GM18909 (cell line): ENCODE data around the gene PANK4.

Source experiments
- ATAC-seq: cut with Tn5 transposase; IDR thresholded peaks from one replicate; pipeline ENCODE4 v1.9.1; 2021; ENCODE audit warnings: mild to moderate bottlenecking; ENCODE audit not compliant: unreplicated experiment, poor library complexity

PANK4 gene

DNA sequence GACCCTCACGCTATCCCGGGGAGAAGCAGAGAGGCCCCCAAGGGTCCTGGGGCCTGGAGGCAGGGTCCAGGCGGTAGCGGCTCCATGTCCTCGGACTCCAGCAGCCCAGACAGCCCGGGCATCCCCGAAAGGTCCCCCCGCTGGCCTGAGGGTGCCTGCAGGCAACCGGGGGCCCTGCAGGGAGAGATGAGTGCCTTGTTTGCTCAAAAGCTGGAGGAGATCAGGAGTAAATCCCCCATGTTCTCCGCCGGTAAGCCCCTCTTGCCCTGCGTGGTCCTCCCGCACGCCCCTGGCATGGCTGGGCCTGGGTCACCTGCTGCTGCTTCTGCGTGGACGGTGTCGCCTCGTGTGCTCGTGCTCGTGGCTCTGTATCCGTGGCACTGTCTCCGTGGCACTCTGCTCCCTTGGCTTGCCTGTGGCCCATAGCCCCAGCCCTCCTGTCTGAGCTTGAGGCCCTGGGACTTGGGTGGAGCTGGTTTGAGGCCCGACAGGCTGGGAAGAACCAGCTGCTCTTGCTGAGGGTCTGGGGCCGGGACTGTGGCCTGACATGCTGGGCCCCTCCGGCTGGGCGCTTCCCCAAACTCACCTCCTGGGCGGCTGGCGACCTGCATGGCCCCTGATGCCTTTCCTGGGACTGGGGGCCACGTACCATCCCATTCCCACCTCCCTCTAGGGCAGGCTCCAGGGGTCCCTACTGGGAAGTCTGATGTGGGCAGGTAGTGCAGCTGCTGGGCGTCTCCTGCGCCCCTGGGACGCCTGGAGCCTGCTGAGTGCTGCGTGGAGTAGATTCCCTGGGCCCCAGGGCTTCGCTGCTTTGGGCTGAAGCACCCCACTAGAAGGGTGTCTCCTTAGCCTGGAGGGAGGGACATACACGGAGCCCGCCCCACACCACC, 23.5 kb downstream of the PANK4 start:
- ATAC-seq: no peak

DNA sequence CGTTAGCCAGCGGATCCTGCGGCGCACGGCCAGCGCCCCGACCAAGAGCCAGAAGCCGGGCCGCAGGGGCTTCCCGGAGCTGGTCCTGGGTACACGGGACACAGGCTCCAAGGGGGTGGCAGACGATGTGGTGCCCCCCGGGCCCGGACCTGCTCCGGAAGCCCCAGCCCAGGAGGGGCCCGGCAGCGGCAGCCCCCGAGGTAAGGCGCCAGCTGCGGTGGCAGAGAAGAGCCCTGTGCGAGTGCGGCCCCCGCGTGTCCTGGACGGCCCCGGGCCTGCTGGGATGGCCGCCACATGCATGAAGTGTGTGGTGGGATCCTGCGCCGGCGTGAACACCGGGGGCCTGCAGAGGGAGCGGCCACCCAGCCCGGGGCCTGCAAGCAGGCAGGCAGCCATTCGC, 24.2 kb downstream of the PANK4 start:
- no peak for ATAC-seq

DNA sequence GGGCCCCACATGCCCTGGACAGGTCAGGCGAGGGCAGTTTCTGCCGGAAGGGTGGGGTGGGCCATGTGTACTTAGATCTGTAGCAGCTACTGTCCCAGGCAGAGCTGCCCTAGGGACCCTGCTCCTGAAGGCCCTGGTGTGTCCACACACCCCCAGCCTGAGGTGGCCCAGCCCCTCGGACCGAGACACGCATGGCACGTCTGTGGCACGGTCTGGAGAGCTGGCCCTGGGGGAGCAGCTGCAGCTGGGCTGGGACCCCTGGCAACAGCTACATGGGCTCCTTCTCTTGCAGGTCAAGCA, 24.6 kb downstream of the PANK4 start:
- ATAC-seq: no peak

DNA sequence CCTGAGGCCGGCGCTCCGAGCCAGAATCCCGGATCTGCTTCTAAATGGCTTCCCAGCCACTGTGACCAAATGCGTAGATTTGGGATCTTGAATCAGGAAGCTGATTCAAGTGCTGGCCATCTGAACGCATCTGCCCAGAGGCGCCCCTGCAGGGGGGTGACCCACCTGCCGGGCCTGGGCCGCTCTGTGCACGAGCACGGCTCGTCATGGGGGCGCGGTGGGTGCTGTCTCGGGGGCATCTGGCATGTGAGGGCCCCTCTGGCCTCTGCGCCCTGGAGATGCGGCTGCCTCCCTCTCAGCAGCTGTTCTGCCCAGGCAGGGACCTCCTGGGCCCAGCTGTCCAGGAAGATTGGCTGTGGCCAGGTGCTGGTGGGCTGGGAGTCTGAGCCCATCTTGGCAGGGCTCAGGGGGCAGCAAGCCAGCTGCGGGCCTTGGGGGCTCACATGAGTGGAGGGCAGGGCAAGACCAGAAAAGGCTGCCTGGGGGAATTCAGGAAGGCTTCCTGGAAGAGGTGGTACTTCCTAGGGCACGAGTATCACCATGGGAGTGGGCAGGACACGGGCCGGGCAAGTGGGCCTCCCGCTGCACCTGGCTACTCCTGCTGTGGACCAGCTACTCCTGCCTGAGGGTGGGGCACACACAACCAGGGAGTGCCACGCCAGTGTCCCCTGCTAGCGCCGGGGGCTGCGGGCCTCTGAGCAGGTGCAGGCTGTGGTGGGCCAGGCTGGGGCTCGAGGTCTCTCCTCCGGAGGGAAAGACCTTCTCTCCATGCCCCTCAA, 25.2 kb downstream of the PANK4 start:
- ATAC-seq: no peak

DNA sequence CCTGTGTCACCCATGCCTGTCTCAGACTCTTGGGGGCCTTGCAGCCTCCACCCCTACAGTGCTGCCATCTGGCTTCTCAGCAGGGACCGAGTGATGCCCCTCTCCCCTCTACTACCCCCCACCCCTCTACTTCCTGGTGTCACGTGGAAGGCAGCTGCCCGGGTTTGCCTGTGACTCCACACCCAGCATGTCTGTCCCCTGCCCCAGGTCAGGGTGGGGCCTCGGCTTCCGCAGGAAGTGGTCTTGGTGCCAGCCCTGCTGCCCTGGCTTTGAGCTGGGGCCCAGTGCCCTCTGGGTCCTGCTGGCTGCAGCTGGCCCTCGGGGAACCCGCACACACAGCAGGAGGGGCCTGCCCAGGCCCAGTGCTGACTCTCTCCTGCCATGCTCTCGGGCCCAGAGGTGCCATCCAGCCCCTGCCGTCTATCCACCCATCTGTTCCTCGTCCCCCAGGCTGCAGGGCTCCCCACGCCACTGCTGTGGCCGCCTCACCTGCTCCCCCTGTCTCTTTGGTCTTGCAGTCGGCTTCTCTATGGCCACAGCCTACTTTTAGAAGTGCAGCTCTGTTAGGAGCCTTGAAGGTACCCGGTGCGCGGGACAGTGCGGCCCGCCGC, 26.3 kb downstream of the PANK4 start:
- ATAC-seq: no peak

DNA sequence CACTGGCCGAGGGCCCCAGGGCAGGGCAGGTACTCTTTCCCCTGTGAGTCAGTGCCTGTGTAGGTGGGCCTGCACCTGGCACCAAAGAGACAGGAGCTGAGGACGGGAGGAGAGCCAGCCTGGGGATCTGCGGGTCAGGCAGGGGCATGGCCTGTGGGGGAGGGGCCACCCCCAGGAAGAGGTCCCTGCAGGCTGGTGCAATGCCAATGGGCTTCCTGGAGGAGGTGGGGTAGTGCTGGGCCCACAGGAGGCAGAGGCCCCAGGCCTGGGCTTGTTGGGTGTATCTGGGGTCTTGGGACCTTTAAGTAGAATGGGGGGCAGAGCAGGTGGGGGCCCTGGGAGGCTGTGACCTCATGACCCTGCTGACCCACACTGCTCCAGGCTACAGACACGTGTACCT, 27.1 kb downstream of the PANK4 start:
- ATAC-seq: no peak

DNA sequence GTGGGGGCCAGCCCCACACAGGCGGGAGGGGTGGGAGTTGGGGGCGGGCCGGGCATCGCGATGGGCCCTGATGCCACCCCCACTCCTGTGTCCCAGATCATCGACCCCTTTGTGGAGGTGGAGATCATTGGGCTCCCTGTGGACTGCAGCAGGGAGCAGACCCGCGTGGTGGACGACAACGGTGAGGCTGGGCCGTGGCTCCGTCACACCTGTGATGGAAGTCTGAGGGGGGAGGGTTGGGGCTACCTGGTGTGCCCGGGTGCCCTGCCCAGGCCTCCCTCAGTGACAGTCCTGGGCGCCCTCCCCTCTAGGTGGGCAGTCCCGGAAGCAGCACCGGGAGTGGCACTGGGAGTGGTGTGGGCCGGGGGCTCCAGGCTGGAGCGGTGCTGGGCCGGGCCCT, 27.7 kb downstream of the PANK4 start:
- ATAC-seq: no peak

DNA sequence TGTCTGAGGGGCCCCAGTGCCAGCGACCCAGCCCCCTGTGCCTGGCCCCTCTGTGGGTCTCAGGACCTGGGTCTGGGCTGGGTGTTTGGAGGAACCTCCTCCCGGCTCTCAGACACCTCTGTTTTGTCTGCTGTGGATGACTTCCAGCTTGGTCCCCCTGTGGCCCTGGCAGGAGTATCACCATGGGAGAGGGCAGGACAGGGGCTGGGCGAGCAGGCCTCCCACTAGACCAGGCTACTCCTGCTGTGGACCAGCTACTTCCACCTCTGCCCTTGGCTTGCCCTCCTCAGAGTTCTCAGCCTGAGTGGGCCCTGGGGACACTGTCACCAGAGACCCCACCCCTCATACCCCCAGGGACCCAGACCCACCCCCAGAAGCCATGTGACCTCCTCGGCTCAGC, 28.5 kb downstream of the PANK4 start:
- no peak for ATAC-seq

DNA sequence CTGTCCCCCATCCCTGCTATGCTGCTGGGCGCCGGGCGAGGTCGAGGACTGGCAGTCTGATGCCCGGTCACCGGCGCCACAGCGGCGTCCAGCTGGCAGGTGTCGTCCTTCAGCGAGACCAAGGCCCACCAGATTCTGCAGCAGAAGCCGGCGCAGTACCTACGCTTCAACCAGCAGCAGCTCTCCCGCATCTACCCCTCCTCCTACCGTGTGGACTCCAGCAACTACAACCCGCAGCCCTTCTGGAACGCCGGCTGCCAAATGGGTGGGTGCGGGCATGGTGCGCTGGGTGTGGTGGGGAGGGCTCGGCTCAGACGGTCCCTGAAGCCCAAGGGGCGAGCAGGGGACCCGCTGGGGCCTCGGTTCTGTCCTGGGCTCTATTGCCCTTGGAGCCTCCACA, 29.6 kb downstream of the PANK4 start:
- no peak for ATAC-seq

DNA sequence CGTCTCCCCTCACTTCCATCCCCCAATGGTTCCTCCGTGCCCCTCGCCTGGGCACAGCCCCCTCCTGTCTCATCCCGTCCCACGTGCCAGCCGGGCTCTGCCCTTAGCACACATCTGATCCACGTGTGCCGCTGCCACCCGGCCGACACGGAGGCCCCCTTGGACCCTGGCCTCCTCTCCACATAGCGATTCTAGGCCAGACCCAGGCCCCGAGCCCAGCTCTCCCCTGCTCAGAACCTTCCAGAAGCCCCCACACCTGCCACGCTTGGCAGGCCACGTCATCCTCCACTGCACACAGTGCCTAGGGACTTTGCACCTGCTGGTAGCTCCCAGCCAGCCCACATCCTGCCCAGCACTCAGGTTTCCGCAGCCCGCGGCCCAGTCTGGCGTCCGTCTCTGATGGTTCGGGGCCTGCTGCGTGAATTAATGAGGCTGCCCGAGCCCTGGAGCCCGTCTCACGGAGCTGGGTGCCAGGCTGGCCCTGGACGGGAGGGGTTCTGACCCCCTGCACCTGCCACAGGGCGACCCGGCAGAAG, 30.2 kb downstream of the PANK4 start:
- ATAC-seq: peak; percentile 51

DNA sequence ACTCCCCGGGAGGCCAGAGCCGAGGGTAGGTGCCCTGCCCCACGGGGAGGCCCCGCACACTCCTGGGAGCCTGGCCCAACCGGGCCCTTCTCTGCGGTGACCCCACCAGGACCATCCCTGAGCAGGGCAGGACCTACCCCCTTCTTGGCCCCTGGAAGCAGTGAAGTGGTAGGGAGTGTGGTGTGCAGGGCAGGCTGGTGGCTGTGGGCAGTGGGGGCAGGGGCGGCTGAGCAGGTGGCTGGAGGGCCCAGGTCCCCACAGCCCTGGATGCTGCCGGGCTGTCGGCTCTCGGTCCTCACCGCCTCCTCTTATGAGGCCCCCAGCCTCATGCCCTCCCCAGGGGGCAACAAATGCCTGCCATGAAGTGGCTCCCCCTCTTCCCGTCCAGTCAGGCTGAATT, 30.9 kb downstream of the PANK4 start:
- no peak for ATAC-seq

DNA sequence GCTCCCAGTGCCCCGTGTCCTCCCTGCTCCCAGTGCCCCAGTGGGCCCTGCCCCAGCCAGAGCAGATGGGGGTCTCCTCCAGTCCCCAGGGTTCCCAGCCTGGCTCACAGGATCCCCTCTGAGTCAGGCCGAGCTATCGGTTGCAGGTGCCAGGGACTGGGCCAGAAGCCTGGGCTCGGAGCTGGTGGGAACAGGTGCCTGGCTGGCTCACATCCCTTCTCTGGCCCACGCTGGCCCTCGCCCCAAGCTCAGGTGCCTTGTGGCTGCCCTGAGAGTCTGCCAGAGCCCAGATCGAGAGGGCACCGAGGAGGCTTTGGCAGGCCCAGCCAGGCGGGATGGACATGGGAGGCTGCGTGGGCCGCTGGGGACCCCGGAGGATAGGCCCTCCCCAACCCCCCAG, 31.4 kb downstream of the PANK4 start:
- no peak for ATAC-seq

DNA sequence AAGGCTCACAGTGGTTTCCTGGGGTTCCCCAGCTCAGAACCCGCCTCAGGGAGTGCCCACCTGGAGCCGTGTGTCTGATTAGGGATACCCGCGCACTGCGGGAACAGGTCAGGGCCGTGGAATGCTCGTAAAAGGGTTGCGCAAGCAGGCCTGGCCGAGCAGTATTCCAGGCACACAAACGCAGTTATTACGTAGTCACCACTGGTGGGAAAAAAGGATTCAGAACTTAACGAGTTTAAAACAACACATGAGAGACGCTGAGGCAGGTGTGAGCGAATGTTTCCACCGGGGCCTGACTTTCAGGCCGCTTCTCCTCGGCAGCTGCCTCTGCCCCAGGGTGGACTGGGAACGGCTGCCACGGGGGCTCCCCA, 32.1 kb downstream of the PANK4 start:
- no peak for ATAC-seq

DNA sequence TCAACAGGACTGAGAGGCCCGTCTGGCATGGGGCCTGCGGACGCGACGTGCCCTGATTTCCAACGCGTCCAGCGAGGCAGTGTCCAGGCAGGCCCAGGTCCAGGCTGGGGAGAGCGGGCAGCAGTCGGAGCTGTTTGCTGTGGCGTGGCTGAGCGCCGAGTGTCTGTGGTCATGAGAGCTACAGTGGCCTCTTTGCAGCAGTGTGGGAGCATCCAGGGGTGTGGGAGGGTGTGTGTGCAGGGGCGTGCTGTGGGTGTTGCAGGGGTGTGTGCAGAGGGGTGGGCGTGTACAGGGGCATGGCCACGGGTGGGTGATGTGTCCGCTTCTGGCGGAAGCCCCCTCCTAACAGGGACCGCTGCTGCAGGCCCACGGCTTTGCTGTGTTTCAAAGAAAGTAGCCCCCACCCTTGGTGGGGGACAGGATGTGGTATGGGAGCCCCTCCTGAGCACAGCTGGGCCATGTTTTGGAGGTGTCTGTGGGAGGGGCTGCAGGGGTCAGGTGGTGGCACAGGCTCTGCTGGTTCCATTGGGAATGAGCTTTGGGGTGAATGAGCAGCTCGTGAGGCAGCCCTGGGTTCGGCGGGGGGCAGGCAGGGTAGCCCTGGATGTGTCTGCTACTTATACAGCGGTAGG, 32.6 kb downstream of the PANK4 start:
- no peak for ATAC-seq

DNA sequence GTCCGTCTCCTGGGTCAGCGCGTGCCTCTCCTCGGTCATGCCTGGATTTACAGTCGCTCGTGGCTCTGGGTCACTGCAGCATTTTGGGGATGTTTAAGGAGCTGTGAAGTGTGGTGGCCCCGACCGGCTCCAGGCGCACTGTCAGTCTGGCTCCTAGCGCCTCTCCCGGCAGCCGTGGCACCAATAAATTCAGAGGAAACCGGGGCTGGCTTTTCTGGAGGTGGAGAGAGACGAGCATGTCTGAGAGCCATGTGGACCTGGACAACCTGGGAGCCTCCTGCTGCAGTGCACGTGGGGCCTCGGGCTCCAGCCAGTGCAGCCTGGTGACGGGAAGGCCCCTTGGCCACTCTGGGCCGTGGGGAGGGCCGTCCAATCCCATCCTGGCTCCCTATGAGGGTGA, 33.2 kb downstream of the PANK4 start:
- ATAC-seq: no peak

DNA sequence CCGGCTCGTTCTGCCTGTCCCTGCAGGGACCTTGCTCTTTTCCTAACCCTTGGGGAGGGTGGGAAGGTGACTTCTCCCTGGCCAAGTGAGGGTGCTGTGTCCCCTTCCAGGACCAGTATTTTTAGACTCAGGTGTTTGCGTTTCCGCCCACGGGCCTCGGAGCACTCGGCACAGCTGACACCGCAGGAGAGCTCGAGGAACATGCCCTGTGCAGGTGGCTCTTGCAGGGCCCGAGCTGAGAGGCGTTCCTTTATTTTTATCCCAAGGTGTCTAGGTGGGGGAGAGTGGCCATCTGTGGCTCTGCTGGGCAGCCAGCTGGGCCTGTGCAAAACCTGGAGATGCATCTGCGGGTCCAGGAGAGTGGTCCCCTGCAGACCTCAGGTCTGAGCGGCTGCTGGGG, 34.3 kb downstream of the PANK4 start:
- no peak for ATAC-seq

DNA sequence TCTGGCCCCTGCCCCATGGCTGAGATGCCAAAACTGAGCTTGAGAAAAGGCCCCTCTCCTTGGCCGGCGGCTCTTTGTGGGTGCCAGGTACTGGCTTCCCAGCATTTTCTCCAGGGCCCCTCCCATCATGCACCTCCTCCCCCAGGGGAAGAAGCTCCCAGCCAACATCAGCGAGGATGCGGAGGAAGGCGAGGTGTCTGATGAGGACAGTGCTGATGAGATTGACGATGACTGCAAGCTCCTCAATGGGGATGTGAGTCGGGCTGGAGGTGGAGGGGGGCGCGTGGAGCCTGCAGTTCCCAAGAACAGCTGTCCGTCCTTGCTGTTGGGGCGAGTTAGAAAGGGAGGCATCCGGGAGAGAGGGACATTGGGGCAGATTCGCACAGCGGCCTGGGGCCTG, 36.8 kb downstream of the PANK4 start:
- no peak for ATAC-seq

DNA sequence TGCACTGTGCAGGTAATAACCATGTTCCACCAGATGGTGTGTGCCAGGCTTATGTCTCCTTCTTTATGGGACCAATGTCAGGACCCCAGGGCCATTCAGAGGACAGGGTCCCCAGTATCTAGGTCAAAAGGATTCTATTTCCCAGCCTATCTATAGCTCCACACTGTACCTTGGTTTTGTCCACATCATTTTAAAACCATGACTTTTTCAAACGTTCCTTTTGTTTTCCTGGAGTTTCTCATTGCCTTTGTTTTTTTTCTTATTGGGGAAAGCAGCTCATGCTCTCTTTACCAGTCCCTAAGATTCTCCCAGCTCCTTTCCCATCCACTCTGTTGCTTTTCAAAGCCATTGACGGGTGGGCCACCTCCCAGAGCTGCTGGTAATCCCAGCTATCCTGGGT, 37.7 kb downstream of the PANK4 start:
- ATAC-seq: no peak

DNA sequence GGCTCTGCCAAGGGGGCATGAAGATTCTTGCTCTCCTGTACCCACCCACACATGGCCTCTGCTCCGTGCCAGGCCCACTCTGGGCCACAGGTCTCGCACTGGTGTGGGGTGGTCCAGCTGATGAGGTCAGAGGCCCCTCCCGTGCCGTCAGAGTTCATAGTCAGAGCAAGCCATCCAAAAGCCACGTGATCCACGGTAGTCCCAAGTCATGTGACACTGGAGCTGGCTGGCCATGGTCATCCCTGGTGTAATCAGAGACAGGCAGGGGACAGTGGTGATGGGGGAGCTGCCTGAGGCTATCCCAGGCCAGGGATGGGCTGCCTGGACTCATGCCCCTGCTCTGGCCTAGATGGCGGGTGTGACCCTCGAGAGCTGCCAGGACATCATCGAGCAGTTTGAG, 39.8 kb downstream of the PANK4 start:
- ATAC-seq: no peak

DNA sequence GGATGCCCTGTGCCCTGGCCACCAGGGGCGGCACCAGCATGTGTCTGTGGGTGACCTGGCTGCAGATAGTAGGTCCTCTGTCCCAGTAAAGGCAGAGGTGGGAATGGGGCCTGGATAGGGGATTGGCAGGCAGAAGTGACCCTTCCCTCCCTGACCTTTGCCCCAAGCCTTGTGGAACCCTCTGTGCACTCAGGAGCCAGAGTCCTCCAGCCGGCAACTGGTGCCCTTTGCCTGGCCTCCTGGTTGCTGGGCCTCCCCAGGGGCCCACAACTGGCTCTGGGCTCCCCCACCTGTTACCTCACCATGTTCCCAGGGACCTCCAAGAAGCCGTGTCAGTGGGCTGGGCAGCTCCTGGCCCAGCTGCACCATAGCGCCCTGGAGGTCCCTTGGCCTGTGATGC, 40.4 kb downstream of the PANK4 start:
- no peak for ATAC-seq

DNA sequence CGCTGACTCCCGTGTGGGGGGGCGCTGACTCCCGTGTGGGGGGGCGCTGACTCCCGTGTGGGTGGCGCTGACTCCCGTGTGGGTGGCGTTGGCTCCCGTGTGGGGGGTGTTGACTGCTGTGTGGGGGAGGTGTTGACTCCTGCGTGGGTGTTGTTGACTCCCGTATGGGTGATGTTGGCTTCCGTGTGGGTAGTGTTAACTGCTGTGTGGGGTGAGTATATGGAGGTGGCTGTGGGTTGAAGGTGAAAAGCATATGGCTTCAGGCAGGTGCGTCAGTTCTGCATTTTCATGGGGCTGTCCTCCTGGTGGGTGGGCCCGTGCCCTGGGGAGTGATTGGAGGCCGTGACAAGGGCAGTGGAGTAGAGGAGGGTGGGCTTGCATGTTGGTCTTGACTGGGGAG, 42.4 kb downstream of the PANK4 start:
- ATAC-seq: no peak
